CD14-positive monocyte (primary cell): ENCODE results near the gene HPS1. TPM values are rescaled to one million over a fixed set of nuclear protein-coding genes. Genes with fewer than 3 reads are reported as not detected.

Experiments
- DNase-seq, 3 donors: peaks; one replicate each; pipeline ENCODE4 v3.0.0-alpha.2; 2011 to 2022
- H2AFZ ChIP-seq: 2 replicates; pipeline ENCODE4 v1.6.0; 2012; ENCODE audit warnings: mild to moderate bottlenecking, low read depth, low read length, inconsistent platforms; ENCODE audit not compliant: insufficient read depth, poor library complexity, severe bottlenecking
- H3K27ac ChIP-seq, 2 donors: 1 replicate in 1 of 2; 2 replicates in 1 of 2; pipeline ENCODE4 v1.5.1; 2012 to 2013; ENCODE audit warnings: low read length in 2 of 2, control low read depth in 1 of 2, inconsistent platforms in 1 of 2, low read depth in 1 of 2, mild to moderate bottlenecking in 1 of 2
- H3K27me3 ChIP-seq, 2 donors: one replicate each; pipeline versions ENCODE4 v1.6.0 to v1.6.1; 2011 to 2013; ENCODE audit warnings: low read length in 2 of 2; ENCODE audit not compliant: control insufficient read depth in 2 of 2, insufficient read depth in 2 of 2
- H3K36me3 ChIP-seq, 2 donors: replicated peaks in 1 of 2; 1 replicate in 1 of 2; 2 replicates in 1 of 2; pipeline versions ENCODE4 v1.5.1 to v1.6.1; 2012 to 2013; ENCODE audit warnings: low read length in 2 of 2, control low read depth in 1 of 2, inconsistent platforms in 1 of 2, mild to moderate bottlenecking in 1 of 2; ENCODE audit not compliant: insufficient read depth in 2 of 2, control insufficient read depth in 1 of 2
- H3K4me1 ChIP-seq, 2 donors: 1 replicate in 1 of 2; 2 replicates in 1 of 2; pipeline versions ENCODE4 v1.5.1 to v1.6.1; 2012 to 2013; ENCODE audit warnings: low read length in 2 of 2, control low read depth in 1 of 2, inconsistent platforms in 1 of 2, mild to moderate bottlenecking in 1 of 2, moderate library complexity in 1 of 2; ENCODE audit not compliant: insufficient read depth in 2 of 2, control insufficient read depth in 1 of 2
- H3K4me2 ChIP-seq: replicated peaks from 2 replicates; pipeline ENCODE3; 2012; ENCODE audit warnings: low read length, moderate library complexity, mild to moderate bottlenecking; ENCODE audit not compliant: poor library complexity, severe bottlenecking; ENCODE audit errors: extremely low read depth
- H3K4me3 ChIP-seq, 3 experiments: fragments of 200-600 bp in 1 of 3; sonication (generic) in 1 of 3; replicated peaks in 1 of 3; 1 replicate in 2 of 3; 2 replicates in 1 of 3; pipeline ENCODE4 v1.5.1; 2011 to 2013; ENCODE audit warnings: low read length in 3 of 3, mild to moderate bottlenecking in 3 of 3, control low read depth in 2 of 3, low read depth in 2 of 3, inconsistent platforms in 1 of 3, moderate library complexity in 1 of 3
- H3K79me2 ChIP-seq: 2 replicates; pipeline ENCODE4 v1.6.0; 2012; ENCODE audit warnings: mild to moderate bottlenecking, control low read depth, inconsistent platforms, low read length, moderate library complexity; ENCODE audit not compliant: insufficient read depth
- H3K9ac ChIP-seq: 2 replicates; pipeline ENCODE4 v1.6.0; 2017; ENCODE audit warnings: low read length, mild to moderate bottlenecking; ENCODE audit not compliant: insufficient read depth, poor library complexity, severe bottlenecking
- H3K9me3 ChIP-seq, 2 donors: replicated peaks in 1 of 2; 1 replicate in 1 of 2; 2 replicates in 1 of 2; pipeline versions ENCODE4 v1.5.1 to v1.6.1; 2012 to 2013; ENCODE audit warnings: low read length in 2 of 2, control low read depth in 1 of 2; ENCODE audit not compliant: control insufficient read depth in 1 of 2, insufficient read depth in 1 of 2
- H4K20me1 ChIP-seq: 2 replicates; pipeline ENCODE4 v1.6.0; 2012; ENCODE audit warnings: mild to moderate bottlenecking, low read length, control low read depth, moderate library complexity; ENCODE audit not compliant: insufficient read depth
- H3K27ac Mint-ChIP-seq, 7 donors: one replicate each; pipeline ENCODE4 v1.8.0; 2020; ENCODE audit warnings: mild to moderate bottlenecking in 7 of 7, mixed read lengths in 7 of 7, moderate library complexity in 6 of 7, inconsistent platforms in 2 of 7
- H3K27me3 Mint-ChIP-seq, 3 donors: one replicate each; pipeline ENCODE4 v1.8.0; 2021 to 2022; ENCODE audit warnings: low read depth in 3 of 3, mild to moderate bottlenecking in 3 of 3, mixed read lengths in 3 of 3, moderate library complexity in 3 of 3, inconsistent platforms in 1 of 3
- H3K36me3 Mint-ChIP-seq, 2 donors: one replicate each; pipeline ENCODE4 v1.8.0; 2020; ENCODE audit warnings: mixed read lengths in 2 of 2, inconsistent platforms in 1 of 2, mild to moderate bottlenecking in 1 of 2
- H3K4me1 Mint-ChIP-seq: one replicate; pipeline ENCODE4 v1.8.0; 2020; ENCODE audit warnings: mild to moderate bottlenecking, mixed read lengths
- H3K4me3 Mint-ChIP-seq, 2 donors: one replicate each; pipeline ENCODE4 v1.8.0; 2020; ENCODE audit warnings: mild to moderate bottlenecking in 2 of 2, mixed read lengths in 2 of 2, moderate library complexity in 1 of 2
- H3K9me3 Mint-ChIP-seq, 7 donors: one replicate each; pipeline ENCODE4 v1.8.0; 2020 to 2022; ENCODE audit warnings: mixed read lengths in 7 of 7, mild to moderate bottlenecking in 6 of 7, moderate library complexity in 6 of 7, inconsistent platforms in 2 of 7
- WGBS: methylation state at CpG from one replicate; pipeline ENCODE4 v1.1.5; 2013; ENCODE audit warnings: missing lambda C conversion rate; ENCODE audit not compliant: insufficient coverage; 5-methylcytosine and 5-hydroxymethylcytosine counted together
- intact Hi-C, 2 donors: fragments of 100-400 bp; cut with micrococcal nuclease; formaldehyde crosslinking; loops; one replicate each; pipeline versions ENCODE4 v1.15.0 to v1.15.1; 2023
- polyA plus RNA-seq, 3 donors: library from polyadenylated mRNA; depleted of rRNA in 1 of 3; unstranded in 2 of 3; stranded (reverse) in 1 of 3; fragments of 300-500 nt in 2 of 3; fragments of >200 nt in 1 of 3; fragmentation: Illumina TruSeq in 2 of 3; gene quantifications; 1 replicate in 2 of 3; 2 replicates in 1 of 3; pipeline ENCODE4 v1.2.3, GENCODE V29; 2012 to 2021
- TF ChIP-seq, protein P1 (sequence below): fragments of 200-600 bp; IDR thresholded peaks from one replicate; pipeline ENCODE4 v1.8.0; 2022; ENCODE audit warnings: antibody characterized with exemption, mild to moderate bottlenecking

HPS1 gene
- polyA plus RNA-seq, 3 donors: 73.0 to 135 (median 85.2) TPM

GRCh38 chr10:98487649-98488048 is 40.9 kb upstream of the HPS1 start:
- TF ChIP-seq, protein P1, sequence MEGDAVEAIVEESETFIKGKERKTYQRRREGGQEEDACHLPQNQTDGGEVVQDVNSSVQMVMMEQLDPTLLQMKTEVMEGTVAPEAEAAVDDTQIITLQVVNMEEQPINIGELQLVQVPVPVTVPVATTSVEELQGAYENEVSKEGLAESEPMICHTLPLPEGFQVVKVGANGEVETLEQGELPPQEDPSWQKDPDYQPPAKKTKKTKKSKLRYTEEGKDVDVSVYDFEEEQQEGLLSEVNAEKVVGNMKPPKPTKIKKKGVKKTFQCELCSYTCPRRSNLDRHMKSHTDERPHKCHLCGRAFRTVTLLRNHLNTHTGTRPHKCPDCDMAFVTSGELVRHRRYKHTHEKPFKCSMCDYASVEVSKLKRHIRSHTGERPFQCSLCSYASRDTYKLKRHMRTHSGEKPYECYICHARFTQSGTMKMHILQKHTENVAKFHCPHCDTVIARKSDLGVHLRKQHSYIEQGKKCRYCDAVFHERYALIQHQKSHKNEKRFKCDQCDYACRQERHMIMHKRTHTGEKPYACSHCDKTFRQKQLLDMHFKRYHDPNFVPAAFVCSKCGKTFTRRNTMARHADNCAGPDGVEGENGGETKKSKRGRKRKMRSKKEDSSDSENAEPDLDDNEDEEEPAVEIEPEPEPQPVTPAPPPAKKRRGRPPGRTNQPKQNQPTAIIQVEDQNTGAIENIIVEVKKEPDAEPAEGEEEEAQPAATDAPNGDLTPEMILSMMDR: no peak
- H2AFZ ChIP-seq: no peak overlapping the region
- no peak overlapping the region for H3K4me3 ChIP-seq
- Mint-ChIP-seq H3K9me3 (peaks cover 0 to 5% (median 3%) of the 10 kb centered on the region in 7 donors), H3K36me3 (no peaks in the 10 kb centered on the region), H3K4me3 (no peak overlapping the region), H3K27me3 (peaks cover 1 to 4% (median 2%) of the 10 kb centered on the region in 3 donors), H3K27ac (no peak overlapping the region), H3K4me1 (peaks cover 3% of the 10 kb centered on the region)
- WGBS: no CpG with 5 or more reads among the region's 3 CpGs
- H3K27ac ChIP-seq: no peak overlapping the region
- H3K4me1 ChIP-seq: no peaks in the 10 kb centered on the region
- H3K79me2 ChIP-seq: no peaks in the 10 kb centered on the region
- H3K36me3 ChIP-seq: no peaks in the 10 kb centered on the region
- H3K4me2 ChIP-seq: no peak overlapping the region
- H3K9me3 ChIP-seq: no peaks in the 10 kb centered on the region
- no peak for DNase-seq
- H3K27me3 ChIP-seq: no peaks in the 10 kb centered on the region
- no peak overlapping the region for H3K9ac ChIP-seq
- H4K20me1 ChIP-seq: no peaks in the 10 kb centered on the region
- intact Hi-C loops: no loop called here

GRCh38 chr10:98486421-98486820 is 39.7 kb upstream of the HPS1 start:
- Mint-ChIP-seq H3K4me1 (peaks cover 3% of the 10 kb centered on the region), H3K9me3 (peaks cover 0 to 3% (median 2%) of the 10 kb centered on the region in 7 donors), H3K36me3 (no peaks in the 10 kb centered on the region), H3K27me3 (peaks cover 1 to 4% (median 2%) of the 10 kb centered on the region in 3 donors), H3K4me3 (no peak overlapping the region), H3K27ac (no peak overlapping the region)
- Histone ChIP-seq H3K4me2 (no peak overlapping the region), H3K9me3 (no peaks in the 10 kb centered on the region), H3K36me3 (no peaks in the 10 kb centered on the region), H3K79me2 (no peaks in the 10 kb centered on the region), H4K20me1 (no peaks in the 10 kb centered on the region), H3K9ac (no peak overlapping the region), H3K27ac (no peak overlapping the region), H3K4me1 (no peaks in the 10 kb centered on the region), H3K4me3 (no peak overlapping the region), H3K27me3 (no peaks in the 10 kb centered on the region), H2AFZ (no peak overlapping the region)
- DNase-seq: no peak
- TF ChIP-seq, protein P1: no peak
- 100% methylated on average over 1 of the region's 3 CpGs for WGBS
- intact Hi-C loops: no loop called here
